Fibroblast of peridontal ligament (primary cell): ENCODE measurements around the gene BAZ2A.
A peak's percentile ranks its signal among the peaks of the same experiment; 100 is the strongest.

ENCODE experiments used
- DNase-seq: peaks from one replicate; pipeline ENCODE4 v3.0.0-alpha.2; 2010; ENCODE audit errors: extremely low read depth

BAZ2A gene

DNA sequence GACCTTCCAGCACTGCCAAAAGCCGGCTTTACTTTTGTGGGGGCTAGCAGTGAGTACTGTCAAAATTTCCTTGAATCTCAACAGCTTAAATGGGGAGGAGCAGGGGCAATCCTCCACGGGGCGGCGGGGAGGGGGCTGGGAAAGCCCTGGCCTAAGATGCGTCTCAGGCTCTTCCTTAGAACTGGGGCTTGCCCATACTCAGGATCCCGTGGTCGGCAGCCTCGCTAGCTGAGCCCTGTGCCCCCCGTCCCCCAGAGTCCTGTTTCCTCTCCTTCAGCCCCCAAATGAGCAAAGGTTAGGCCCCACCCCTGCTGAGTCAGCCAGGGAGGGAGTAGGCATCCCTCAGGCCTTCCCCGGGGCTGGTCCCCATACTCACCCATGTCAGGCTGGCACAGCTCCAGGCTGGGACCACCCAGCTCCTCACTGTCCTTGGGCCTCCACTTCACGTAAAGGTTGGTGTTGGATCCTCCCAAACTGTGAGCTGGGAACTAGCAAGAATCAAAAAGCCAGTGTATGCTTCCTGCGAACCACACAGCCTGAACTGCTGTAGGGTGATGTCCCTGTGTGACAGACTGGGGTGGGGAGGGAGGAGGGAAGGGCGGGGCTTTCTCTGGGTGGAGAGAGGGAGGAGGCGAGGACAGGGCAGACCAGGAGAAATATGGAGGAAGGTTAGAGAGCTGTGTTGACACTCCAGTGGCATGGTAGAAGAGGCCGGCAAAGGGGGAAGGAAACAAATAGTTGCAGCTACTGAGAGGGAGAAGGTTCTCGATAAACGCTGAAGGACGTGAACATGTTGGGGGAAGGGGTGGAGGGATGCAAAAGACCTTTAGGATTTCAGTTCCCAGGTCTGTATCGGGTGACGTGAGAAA is 5.9 kb upstream of the BAZ2A start:
- peak; percentile 81 for DNase-seq

DNA sequence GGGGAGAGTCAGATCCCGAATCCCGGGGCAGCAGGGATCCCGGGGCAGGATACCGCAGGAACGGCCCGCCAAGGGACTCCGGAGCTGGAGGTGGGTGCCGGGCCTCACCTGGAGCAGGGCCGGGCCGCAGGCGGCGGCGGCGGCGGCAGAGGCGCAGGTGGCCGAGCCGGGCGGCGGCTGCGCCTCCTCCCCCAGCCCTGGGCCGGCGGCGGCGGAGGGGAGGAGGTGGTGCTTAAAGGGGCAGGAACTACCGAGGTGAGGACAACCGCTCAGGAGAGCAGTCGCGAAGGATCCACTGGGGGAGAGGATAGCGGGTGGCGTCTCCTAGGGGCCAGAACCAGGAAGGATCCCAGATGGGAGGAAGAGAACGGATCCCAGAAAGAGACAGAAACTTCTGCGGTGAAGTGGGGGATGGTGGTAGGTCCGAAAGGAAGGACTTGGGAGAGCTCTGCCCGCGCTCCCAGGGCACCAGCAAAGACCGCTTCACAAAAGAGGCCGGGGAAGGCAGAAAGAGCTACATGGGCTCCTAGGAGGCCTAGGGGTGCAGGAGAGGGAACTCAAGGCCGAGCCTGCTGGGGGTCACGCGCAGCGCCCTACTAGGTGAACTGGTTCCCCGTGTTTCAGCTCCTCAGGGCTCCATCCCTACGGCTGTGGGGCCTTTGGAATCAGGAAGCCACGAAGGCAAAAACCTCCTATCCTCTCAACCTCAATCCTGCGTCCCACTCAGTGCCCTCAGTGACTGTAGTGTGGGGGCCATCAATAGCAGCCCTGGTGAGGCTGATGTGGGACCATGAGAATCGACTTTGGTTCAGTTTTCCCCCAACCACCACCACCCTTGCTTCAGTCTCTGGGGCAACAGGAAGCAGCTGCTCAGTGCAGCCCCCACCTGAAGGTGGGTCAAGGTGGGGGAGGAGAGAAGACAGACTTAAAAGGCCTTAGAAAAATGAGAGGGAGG is 5.0 kb upstream of the BAZ2A start:
- DNase-seq: peak; percentile 63

- no peak for DNase-seq
Observed at GRCh38 chr12:56634242-56634836, 4.2 kb upstream of the BAZ2A start.

GRCh38 chr12:56633468-56634241 is 3.5 kb upstream of the BAZ2A start:
- no peak for DNase-seq

DNA sequence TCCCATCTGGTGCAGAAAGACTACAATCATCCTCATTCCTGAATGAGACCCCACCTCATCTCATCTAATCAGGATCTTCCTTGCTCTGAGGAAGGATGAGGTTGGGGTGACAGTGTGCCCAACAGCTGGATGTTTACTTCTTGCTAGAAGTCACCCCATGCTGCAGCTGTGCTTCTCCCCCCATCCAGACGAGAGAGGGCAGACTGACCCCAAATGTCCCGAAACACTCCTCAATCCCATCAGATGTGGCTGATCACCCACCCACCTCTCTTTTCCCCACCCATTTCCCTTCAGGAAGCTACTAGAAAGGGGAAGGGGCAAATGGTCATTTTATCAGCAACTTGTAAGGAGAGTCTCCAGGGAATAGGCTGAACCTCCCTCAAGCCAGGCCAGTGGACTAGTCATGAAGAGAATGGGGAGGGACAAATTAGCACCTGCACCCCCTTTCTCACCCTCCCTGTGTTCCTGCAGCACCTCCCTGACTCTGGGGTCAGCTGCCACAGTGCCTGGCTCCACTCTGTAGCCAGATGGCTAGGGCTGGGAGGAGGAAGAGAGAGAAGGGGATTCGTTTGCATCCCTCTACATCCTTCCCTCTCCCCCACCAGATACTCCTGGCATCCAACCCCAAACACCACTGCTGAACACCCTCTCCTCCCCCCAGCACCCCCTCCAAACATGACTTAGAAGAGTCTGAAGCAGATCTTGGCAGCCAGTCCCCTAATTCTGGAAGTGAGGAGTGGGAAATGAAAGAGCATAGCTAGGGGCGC is 2.8 kb upstream of the BAZ2A start:
- DNase-seq: no peak

DNA sequence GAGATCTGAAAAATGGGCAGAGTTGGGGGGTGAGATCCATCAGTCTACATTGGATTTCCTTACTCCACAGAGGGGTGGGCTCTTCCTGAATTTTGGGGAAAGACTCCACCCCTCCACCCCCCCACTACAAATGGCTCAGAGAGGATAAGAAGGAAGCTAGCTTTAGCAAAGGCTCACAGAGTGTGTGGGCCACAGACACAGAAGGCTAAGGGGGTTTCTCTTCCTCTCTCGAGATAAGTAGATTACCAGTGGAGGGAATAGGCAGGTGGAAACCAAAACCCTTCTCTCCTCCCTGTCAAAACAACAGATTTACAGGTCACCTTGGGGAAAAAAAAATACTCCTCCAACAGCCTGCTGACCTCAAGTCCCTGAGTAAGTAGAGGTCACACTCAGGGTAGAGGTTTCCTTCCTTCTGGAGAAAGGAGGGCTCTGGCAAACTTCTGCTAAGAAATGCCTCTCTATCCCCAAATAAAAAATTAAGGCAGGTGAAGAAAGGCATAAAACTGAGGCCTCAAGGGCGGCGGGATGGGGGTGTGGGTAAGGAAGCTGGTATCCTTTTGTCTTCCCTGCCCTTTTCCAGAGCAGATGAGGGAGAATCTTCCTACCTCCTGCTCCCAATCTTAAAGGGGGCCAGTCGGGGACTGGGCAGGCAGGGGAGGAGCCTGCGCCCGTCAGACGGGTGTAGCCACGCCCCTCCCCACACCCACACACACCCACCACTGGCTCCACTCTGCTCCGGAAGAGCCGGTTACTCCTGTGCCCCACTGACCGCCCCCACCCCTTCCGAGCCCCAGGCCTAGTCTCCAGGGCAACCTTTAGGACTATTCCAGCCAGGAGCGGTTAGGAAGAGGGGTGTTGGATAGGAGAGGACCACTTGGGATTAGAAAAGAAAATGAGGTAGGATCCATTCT is 1.9 kb upstream of the BAZ2A start:
- no peak for DNase-seq

DNA sequence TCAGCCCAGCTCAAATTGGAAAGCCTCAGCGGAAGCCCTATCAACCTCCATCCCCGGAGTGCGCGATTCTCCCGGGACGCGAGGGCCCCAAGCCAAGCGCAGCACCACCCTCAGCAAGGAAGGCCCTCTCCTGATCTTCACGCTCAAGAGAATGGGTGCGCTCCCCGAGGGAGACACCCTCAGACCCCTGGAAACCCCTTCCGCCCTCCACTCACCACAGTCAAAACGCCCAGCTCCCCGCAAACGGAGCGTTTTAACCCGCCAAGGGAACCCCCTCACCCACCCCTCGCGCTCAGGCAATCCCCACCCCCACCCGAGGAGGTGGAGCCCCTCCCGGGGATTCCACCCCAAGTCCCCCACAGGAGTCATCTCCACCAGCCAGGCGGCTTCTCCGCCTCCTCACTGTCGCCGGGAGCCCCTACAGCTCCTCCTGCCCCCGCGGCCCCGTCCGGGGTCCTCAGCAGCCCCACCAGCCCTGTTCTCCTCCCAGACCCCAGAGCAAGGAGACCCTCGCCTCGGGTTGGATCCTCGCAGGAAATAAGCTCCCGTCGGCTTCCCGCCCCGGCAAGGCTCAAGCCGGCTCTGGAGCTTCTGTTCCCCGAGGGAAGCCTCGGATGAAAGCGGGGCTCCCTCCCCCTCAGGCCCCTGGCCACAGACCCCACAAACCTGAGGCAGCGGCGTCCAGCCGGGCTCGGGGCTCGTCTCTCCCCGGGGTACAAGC is 507 bp downstream of the BAZ2A start:
- DNase-seq: no peak

DNA sequence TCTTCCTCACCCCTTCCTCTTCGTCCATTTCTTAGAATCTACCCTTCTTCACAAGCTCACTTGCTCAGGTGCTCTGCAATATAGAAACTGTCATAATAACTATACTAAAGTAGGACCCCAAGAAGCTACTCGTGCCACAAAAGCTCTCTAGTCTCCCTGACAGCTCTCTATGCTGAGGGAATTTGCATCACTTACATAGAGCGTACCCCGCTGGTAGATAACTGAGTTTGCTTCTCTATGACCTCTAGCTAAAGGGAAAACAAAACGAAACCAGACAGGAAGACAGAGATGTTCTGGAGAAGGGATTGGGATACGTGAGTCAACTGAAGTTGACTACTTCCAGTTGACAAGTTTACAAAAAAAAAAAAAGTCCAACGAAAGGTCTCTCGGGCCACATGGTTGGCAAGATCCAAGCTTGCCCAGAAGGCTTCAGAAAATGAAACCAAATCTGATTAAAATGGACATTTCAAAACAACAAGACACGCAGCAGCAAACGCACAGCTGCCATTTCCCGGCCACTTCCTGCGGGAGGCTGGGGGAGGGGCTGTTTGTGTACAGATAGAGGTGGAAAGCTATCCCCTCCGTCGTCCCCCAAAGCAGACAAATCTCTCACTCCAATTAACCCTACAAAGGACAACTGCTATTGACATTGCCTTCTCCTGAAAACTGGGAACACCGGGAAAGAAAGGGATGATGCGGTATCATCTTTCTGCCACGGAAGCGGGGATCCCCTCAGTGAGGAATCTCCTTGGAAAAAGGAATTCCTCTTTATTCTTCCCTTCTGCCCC is 1.3 kb downstream of the BAZ2A start:
- peak; percentile 87 for DNase-seq

DNA sequence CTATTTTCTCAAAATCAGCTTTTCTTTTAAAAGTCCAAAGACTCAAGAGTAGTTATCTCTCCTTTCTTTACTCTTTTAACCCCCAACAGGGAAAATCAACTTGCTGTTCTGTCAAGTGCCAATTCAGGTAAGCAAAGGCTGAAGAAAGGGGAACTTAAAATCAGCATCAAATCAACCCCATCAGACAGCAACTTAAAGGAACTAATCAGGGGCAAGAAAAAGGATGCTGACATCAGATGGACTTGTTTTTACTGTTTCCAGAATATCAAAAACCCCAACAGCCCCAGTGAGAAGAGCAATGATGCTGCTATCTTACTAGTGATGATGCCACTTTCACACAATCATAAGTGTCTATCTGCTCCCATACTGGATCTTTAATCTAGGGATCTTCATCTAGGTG is 3.4 kb downstream of the BAZ2A start:
- DNase-seq: no peak

DNA sequence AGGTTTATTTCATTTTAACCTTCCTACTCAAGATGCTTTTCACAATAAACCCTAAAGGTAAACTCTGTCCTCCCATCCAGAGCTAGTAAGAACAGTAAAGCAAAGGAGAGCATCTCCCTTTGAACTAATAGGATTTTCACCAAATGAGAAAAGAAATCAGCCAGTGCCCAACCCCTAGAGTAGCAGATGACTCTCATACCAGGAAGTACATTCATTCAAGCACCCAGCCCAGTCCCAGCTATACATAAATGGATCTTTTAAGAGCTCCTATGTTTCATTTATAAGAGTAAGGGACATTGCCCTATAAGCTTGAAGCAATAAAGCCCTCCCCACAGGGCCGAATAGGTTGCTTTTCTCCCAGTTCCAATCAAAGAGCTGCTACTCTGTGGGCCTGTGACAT is 7.6 kb downstream of the BAZ2A start:
- DNase-seq: no peak

GRCh38 chr12:56616925-56617324 is 13.2 kb downstream of the BAZ2A start:
- no peak for DNase-seq

DNA sequence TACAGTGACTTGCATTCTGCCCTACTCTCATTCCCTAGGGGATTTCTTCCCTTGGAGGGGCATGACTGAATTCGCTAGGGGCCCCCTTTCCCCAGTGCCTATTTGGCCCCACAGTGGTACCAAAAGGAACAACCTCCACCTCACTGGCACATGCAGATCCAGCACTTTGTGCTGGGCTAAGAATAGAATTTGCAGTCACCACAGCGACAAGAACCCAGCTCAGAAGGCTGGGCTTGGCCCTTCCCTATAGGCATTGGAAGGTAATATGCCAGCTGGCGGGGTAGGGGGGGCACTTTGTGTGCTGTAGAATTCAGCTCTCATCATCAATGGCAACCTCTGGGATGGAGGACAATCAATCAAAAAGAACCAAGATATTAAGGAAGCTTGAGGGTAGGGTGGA is 13.9 kb downstream of the BAZ2A start:
- no peak for DNase-seq

DNA sequence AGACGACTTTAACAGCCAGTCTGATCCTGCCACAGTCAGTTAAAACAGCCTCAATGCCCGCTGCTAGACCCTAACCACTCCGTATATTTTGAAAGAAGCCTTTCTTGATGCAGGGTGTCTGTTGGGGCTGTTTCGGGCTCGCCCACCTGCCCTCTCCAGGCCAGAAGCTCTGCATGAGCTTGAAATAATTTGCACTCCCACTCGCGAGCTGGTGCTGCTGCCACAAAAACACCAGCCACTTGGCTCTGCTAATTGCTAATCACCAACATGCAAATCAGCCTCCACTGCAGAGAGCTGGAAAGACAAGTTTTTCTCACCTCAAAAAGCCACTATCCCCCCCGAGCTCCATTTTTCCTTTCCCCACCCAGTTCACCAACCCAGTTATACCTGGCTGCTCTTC is 15.5 kb downstream of the BAZ2A start:
- DNase-seq: no peak

- DNase-seq: no peak
Observed at GRCh38 chr12:56604355-56604754, 25.8 kb downstream of the BAZ2A start.

GRCh38 chr12:56602239-56602638 is 27.9 kb downstream of the BAZ2A start:
- DNase-seq: peak; percentile 32

- no peak for DNase-seq
Observed at GRCh38 chr12:56601503-56601902, 28.6 kb downstream of the BAZ2A start.

DNA sequence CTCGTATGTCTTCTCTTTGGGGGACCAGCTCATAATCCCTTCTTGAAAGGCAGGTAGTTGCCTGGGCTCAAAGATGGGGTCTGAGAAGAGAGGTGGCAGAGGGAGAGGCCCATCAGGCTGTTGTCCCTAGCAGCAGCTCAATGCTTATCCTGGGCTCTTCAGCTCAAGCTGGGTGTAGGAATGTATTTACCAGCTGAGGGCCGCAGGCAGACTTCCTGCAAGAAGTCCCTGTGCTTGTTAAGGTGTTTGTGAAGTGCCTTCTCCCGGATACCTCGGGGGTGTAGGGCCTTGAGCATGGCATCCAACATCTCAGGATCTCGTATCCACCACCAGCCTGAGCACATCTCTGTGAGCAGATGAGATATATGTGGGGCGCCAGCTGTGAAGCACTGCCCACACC is 29.4 kb downstream of the BAZ2A start:
- no peak for DNase-seq

DNA sequence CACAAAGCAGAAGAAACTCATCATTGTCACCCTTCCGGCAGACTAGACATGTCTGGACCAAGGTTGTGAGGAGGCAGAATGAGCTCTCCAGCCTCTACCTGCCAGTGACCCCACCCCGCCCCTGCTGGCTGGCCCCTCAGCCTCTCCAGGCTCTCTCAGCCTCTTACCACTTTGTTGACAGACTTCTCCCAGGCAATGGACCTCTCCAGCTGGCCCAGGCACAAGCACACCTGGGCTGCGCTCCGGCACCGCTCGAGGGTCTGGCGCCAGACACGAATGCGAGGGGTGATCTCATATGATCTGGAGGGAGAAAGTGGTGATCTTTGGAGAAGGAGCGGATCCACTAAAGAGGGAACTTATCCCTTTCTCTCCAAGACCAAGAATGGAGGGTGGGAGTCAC is 30.3 kb downstream of the BAZ2A start:
- no peak for DNase-seq
